GM12874 (cell line): ENCODE data around the gene MARVELD1.

ENCODE experiments used
- CTCF ChIP-seq: IDR thresholded peaks from 2 replicates; pipeline ENCODE4 v1.5.1; 2011; ENCODE audit warnings: low read depth, mild to moderate bottlenecking, control low read depth, low read length, moderate library complexity; ENCODE audit not compliant: insufficient read depth

MARVELD1 gene

GRCh38 chr10:97762056-97762455 lies 48.5 kb downstream of the MARVELD1 start:
- TF ChIP-seq CTCF = no peak

- TF ChIP-seq CTCF = no peak
Measured at GRCh38 chr10:97762816-97763215, 49.3 kb downstream of the MARVELD1 start.

DNA sequence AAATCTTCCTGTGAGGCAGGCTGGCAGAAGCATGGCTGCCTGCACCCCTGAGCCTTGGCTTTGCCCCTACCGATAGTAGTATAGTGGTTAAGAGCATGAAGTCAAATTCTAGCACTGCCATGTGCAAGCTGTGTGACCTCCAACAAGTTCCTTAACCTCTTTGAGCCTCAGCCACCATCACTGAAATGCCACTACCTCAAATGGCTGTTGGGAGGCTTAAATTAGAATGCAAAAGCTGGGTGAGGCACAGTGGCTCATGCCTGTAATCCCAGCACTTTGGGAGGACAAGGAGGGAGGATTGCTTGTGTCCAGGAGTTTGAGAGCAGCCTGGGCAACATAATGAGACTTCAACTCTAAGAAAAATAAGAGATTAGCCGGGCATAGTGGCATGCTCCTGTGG lies 49.9 kb downstream of the MARVELD1 start:
- TF ChIP-seq CTCF = no peak

DNA sequence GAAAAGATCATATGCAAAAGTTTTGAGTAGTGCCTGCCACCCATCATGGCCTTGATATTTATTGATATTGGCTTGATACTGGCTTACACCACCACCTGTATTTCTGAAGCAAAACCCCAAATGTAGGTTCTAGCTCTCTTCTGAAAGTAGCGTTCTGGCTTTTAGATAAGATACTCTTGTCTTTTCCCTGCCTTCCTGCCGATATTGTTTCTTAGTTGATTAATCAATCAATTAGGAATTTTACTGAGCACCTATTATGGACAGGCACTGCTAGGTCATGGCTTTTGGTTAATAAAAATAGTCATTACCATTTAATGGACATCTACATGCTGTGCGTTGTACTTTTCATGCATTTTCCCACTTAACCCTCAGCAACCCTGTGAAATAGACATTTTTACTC lies 50.4 kb downstream of the MARVELD1 start:
- TF ChIP-seq CTCF = no peak

DNA sequence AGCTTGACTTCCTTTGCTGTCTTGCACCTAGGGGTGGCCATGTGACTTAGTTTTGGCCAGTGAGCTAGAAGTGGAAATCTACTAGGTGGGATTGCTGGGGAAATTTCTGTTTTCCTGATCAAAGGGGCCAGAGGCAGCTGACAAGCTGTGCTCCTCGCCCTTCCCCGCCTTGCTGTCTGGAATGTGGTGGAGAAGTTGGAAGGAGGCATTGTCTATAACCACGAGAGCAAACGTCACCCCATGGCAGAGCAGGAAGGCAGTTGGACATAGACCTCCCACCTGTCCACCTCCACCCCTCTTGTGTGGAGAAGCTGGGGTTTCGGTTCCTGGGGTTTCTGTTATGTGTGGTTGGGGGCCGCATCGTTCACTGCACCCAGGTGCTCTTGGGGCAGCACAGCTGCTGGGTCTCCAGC lies 51.0 kb downstream of the MARVELD1 start:
- no peak for TF ChIP-seq CTCF

DNA sequence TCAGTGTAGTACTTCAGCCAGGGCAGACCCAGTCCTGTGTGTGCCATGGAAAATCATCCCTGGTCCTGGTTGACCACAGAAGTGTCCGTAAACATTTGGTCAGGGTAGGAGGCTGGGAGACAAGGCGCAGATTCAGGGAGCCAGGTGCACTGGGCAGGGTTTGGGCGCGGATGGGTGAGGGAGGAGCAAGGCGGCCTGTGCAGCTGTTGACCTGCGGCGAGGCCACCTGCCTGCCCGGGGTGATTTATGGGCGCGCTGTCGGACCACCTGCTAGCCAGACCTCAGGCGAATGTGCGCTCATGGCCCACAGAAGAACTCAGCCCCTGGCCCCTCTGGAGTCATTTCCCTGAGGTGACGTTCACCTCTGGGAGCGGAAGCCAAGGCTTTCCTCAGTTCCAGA lies 51.7 kb downstream of the MARVELD1 start:
- no peak for TF ChIP-seq CTCF

DNA sequence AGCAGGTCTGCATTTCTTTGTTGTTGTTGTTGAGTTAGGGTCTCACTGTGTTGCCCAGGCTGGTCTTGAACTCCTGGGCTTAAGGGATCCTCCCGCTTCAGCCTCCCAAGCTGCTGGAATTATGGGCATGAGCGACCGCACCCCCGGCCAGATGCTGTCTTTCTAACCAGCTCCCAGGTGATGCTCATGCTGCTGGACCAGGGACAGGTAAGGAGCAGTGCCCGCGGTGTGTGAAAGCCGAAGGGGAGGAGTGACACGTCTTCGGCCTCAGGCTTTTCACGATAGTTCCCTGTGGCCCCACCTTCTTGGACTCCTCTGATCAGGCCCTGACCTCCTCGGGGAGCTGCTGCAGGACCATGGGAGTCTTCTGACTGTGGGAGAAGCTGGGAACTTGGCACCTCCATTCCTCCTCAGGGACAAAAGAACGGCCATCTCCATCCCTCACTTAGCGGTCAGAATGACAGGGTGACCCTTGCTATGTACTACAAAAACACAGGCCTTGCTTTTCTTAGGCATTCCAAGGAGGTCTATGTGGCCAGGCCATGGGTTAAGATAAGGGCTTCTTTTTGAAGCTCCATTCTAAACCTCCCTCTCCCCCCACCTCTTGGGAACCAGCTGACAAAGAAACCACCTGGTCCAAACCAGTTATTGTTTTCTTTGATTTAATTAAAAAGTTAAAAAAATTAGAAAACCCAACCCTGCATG lies 52.7 kb downstream of the MARVELD1 start:
- TF ChIP-seq CTCF = no peak
